ENCODE results near the gene RAB20. TPM values are rescaled to one million over a fixed set of nuclear protein-coding genes. Genes with fewer than 3 reads are reported as not detected.
"Not testable (repeated sequence)": the region's sequence is repeated elsewhere in the genome, so short reads cannot be mapped to it uniquely, and the experiment has no call there.

Gene RAB20
- total RNA-seq, 4 donors from 2014 or later: 0.77 to 12.4 (median 9.1) TPM

DNA sequence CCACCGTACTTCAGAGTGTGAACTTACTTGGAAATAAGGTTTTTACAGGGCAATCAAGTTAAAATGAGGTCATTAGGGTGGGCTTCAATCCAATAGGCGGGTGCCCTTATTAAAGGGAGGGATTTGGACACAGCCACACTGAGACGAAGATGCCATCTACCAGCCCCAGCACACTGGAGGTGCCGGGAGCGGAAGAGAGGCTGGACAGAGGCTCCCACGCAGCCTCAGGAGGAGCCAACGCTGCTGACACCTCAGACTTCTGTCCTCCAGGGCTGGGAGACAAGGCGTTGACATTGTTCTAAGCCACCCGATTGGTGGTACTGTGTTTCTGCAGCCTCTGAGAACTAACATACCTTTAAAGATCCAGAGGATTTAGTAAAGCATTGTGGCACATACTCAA is 12.6 kb upstream of the RAB20 start:
- Histone ChIP-seq H3K4me3 (no peak overlapping the region), H3K27me3 (no peaks in the 10 kb centered on the region)
- intact Hi-C loops (cut with DNase I; ENCODE audit: low total_unique reads): no loop called here

DNA sequence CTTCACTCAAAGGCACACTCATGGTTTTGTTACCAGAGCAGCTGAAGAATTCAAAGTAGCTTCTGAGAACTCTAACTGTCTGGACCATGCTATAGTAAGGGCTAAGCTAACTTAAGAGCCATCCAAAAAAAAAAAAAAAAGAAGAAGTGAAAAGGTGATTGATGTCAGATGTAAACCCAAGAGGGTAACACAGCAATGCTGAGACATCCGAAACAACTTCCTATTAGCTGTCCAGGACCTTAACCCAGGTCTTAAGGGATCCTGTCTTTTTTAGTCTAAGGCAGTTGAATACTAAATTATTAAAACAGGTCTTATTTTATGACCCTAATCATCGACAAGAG is 11.2 kb upstream of the RAB20 start:
- Histone ChIP-seq H3K4me1 (no peaks in the 10 kb centered on the region), H3K36me3 (no peaks in the 10 kb centered on the region), H3K4me3 (no peak overlapping the region), H3K27ac (no peak overlapping the region), H3K9me3 (no peaks in the 10 kb centered on the region), H3K27me3 (no peaks in the 10 kb centered on the region)
- DNase-seq: no peak
- no peak for TF ChIP-seq POLR2A (IDR thresholded peaks at IDR 0.05)
- TF ChIP-seq, protein P1, sequence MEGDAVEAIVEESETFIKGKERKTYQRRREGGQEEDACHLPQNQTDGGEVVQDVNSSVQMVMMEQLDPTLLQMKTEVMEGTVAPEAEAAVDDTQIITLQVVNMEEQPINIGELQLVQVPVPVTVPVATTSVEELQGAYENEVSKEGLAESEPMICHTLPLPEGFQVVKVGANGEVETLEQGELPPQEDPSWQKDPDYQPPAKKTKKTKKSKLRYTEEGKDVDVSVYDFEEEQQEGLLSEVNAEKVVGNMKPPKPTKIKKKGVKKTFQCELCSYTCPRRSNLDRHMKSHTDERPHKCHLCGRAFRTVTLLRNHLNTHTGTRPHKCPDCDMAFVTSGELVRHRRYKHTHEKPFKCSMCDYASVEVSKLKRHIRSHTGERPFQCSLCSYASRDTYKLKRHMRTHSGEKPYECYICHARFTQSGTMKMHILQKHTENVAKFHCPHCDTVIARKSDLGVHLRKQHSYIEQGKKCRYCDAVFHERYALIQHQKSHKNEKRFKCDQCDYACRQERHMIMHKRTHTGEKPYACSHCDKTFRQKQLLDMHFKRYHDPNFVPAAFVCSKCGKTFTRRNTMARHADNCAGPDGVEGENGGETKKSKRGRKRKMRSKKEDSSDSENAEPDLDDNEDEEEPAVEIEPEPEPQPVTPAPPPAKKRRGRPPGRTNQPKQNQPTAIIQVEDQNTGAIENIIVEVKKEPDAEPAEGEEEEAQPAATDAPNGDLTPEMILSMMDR (IDR thresholded peaks at IDR 0.05): no peak
- intact Hi-C loops (cut with DNase I; ENCODE audit: low total_unique reads): no loop called here

More for the DNA sequence above, 12.6 kb upstream of the RAB20 start:
- TF ChIP-seq, protein P1 (IDR thresholded peaks at IDR 0.05): no peak
- no peak for TF ChIP-seq POLR2A (IDR thresholded peaks at IDR 0.05)
- H3K4me1 ChIP-seq: no peaks in the 10 kb centered on the region
- no peak for DNase-seq
- no peaks in the 10 kb centered on the region for H3K9me3 ChIP-seq
- no peak overlapping the region for H3K27ac ChIP-seq
- H3K36me3 ChIP-seq: no peaks in the 10 kb centered on the region

DNA sequence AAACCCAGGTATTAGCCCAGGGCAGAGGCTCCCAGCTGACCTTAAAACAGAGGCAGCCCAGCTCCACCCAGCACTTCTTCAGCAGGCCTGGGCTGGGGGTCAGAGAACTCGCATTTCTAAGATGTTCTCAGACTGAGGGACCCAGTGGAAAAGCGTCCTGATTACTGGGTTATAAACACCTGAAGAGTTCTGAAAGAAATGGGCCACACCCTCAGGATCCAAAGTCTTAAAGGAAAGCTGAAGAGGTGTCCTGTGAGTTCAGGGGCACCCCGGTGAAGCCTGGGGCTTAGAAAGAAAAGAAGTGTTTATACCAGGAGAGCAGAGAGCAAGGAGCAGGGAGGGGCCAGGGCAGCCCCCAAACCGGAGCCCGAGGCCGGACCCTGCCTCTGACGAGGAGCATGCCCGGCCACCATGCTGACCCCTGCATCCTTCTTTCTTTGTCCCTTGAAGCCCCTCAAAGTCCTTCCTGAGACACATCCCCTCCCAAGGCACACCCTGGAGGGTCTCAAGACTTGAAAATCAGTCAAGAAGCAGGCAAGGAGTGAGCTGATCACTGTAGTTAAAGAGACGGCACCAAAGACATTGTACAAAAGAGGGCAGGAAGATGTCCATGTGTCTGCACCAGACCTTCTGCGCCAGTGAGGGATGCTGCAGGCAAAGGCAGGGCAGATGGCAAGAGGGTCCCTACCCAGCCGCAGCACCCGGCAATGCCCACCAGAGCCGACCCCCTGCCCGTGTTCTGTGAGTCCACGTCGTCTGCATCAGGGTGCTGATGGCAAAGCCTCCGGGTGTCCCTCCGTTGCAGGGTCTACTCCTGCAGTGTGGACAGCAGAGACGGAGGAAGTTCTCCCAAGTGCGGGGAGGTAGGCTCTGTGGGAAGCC is 10.6 kb upstream of the RAB20 start:
- no peaks in the 10 kb centered on the region for H3K27me3 ChIP-seq
- DNase-seq: no peak

DNA sequence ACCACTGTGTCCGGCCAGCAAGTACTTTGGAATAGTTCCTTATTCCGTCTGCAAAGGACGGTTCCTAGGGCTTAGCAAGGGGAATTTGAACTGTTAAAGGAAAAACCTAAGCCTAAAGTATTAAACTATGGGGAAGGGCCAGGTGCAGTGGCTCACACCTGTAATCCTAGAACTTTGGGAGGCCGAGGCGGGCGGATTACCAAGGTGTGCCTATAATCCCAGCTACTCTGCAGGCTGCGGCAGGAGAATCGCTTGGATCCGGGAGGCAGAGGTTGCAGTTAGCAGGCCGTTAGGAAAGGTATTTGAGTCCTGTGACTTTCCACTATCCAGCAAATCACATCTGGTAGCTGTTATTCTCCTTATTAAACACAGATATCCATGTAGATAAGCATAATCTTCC is 9.4 kb upstream of the RAB20 start:
- intact Hi-C loops (cut with DNase I; ENCODE audit: low total_unique reads): no loop called here
- Histone ChIP-seq H3K4me1 (no peaks in the 10 kb centered on the region), H3K4me3 (no peak overlapping the region), H3K27ac (no peak overlapping the region), H3K27me3 (no peaks in the 10 kb centered on the region), H3K9me3 (no peaks in the 10 kb centered on the region), H3K36me3 (no peaks in the 10 kb centered on the region)
- TF ChIP-seq, protein P1 (IDR thresholded peaks at IDR 0.05): no peak
- no peak for TF ChIP-seq POLR2A (IDR thresholded peaks at IDR 0.05)
- no peak for DNase-seq

More for the DNA sequence above, 10.6 kb upstream of the RAB20 start:
- intact Hi-C loops (cut with DNase I; ENCODE audit: low total_unique reads): no loop called here
- Histone ChIP-seq H3K9me3 (no peaks in the 10 kb centered on the region), H3K4me1 (no peaks in the 10 kb centered on the region), H3K36me3 (no peaks in the 10 kb centered on the region), H3K4me3 (no peak overlapping the region), H3K27ac (no peak overlapping the region)
- TF ChIP-seq, protein P1 (IDR thresholded peaks at IDR 0.05): no peak
- no peak for TF ChIP-seq POLR2A (IDR thresholded peaks at IDR 0.05)

DNA sequence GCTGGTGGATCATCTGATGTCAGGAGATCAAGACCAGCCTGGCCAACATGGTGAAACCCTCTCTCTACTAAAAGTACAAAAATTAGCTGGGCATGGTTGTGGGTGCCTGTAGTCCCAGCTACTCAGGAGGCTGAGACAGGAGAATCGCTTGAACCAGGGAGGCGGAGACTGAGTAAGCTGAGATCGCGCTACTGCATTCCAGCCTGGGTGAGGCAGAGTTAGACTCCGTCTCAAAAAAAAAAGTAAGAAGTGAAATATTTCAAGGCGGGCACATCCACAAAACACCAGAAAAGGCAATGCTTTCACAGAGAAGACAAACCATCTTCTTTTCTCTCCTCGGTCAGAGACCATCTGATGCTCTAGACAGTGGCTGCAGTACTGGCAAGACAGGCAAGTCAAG is 8.4 kb upstream of the RAB20 start:
- DNase-seq; H3K27me3 ChIP-seq; H3K9me3 ChIP-seq; H3K36me3 ChIP-seq; H3K4me1 ChIP-seq; H3K27ac ChIP-seq; H3K4me3 ChIP-seq; intact Hi-C loops (cut with DNase I; ENCODE audit: low total_unique reads): not testable (repeated sequence)
